Panc1 (cell line): ENCODE data around the gene CANT1. TPM values are rescaled to one million over a fixed set of nuclear protein-coding genes. Genes with fewer than 3 reads are reported as not detected.

ENCODE experiments used
- ATAC-seq: fragments of 200-7000 bp; cut with Tn5 transposase; 2 replicates; pipeline ENCODE4 v1.9.1; 2020; ENCODE audit warnings: mild to moderate bottlenecking, moderate library complexity
- BruUV-seq: library from RNA; stranded (reverse); fragments of 400-500 nt; replicated peaks from 2 replicates; lab custom pipeline; 2021; lab: Mats Ljungman, UMichigan
- CTCF ChIA-PET: fragments of 300-600 bp; sonication (Branson Sonifier 250); formaldehyde crosslinking; loops from one replicate; lab custom pipeline; 2022; ENCODE audit warnings: antibody characterized with exemption; lab: Charles Lee
- POLR2A ChIA-PET: fragments of 300-600 bp; sonication (Branson Sonifier 250); formaldehyde crosslinking; loops from one replicate; lab custom pipeline; 2022; ENCODE audit warnings: antibody characterized with exemption; lab: Charles Lee
- DNase-seq: peaks from one replicate; pipeline ENCODE4 v3.0.0-alpha.2; 2010; ENCODE audit warnings: low read depth, low spot score
- H3K27ac ChIP-seq: 2 replicates; pipeline ENCODE4 v1.5.1; 2011; ENCODE audit warnings: mild to moderate bottlenecking, low read length, inconsistent platforms
- H3K27me3 ChIP-seq: fragments of 200-500 bp; sonication (Bioruptor generic); 2 replicates; pipeline ENCODE4 v1.6.0; 2014; ENCODE audit warnings: low read length, inconsistent platforms; ENCODE audit not compliant: control insufficient read depth, insufficient read depth
- H3K36me3 ChIP-seq: fragments of 200-500 bp; sonication (Bioruptor generic); 2 replicates; pipeline ENCODE4 v1.5.1; 2014; ENCODE audit warnings: inconsistent platforms, mild to moderate bottlenecking, low read length, moderate library complexity; ENCODE audit not compliant: control insufficient read depth, insufficient read depth
- H3K4me1 ChIP-seq: 2 replicates; pipeline ENCODE4 v1.5.1; 2011; ENCODE audit warnings: inconsistent platforms, mild to moderate bottlenecking, low read length, moderate library complexity; ENCODE audit not compliant: control insufficient read depth, insufficient read depth
- H3K4me3 ChIP-seq, 2 experiments: 2 replicates each; pipeline ENCODE4 v1.5.1; 2011 to 2012; ENCODE audit warnings: low read depth in 2 of 2, low read length in 2 of 2, mild to moderate bottlenecking in 2 of 2, inconsistent platforms in 1 of 2, moderate library complexity in 1 of 2
- H3K9me3 ChIP-seq: fragments of 200-500 bp; sonication (Bioruptor generic); 2 replicates; pipeline ENCODE4 v1.5.1; 2014; ENCODE audit warnings: low read depth, mild to moderate bottlenecking, inconsistent platforms, low read length, moderate library complexity; ENCODE audit not compliant: control insufficient read depth, insufficient read depth
- POLR2AphosphoS5 ChIP-seq: IDR thresholded peaks from 2 replicates; pipeline ENCODE4 v1.6.1; 2012; ENCODE audit warnings: mild to moderate bottlenecking, low read depth, low read length, moderate library complexity
- SIN3A ChIP-seq: IDR thresholded peaks from 2 replicates; pipeline ENCODE4 v1.6.1; 2012; ENCODE audit warnings: low read depth, mild to moderate bottlenecking, low read length, moderate library complexity, borderline replicate concordance; ENCODE audit not compliant: insufficient read depth
- TCF7L2 ChIP-seq: IDR thresholded peaks from 2 replicates; pipeline ENCODE4 v1.6.1; 2011; ENCODE audit warnings: mild to moderate bottlenecking, low read depth, low read length, inconsistent platforms
- in situ Hi-C: cut with HindIII; loops from 2 replicates; pipeline ENCODE4 v1.10.0; 2016; ENCODE audit warnings: low sequenced_read_pairs, low pct_unique_long_range_greater_than_20kb
- intact Hi-C: fragments of 100-400 bp; cut with micrococcal nuclease; formaldehyde crosslinking; loops from one replicate; pipeline ENCODE4 v1.10.0; 2022; ENCODE audit not compliant: unreplicated experiment
- total RNA-seq: library from RNA; stranded (reverse); gene quantifications from one replicate; pipeline ENCODE4 v1.2.1, GENCODE V29; 2021; ENCODE audit not compliant: unreplicated experiment
- TF ChIP-seq, protein P1 (sequence below), 2 experiments: IDR thresholded peaks; 2 replicates each; pipeline ENCODE4 v1.6.1; 2011 to 2012; ENCODE audit warnings: low read depth in 2 of 2, control low read depth in 1 of 2, low read length in 1 of 2, mild to moderate bottlenecking in 1 of 2, moderate library complexity in 1 of 2; ENCODE audit not compliant: insufficient read depth in 1 of 2
- TF ChIP-seq, protein P2 (sequence below): fragments of 450-650 bp; IDR thresholded peaks from 2 replicates; pipeline ENCODE4 v1.5.1; 2017; ENCODE audit warnings: mild to moderate bottlenecking

Gene CANT1
- total RNA-seq, 1 experiment from 2014 or later = 160 TPM

DNA sequence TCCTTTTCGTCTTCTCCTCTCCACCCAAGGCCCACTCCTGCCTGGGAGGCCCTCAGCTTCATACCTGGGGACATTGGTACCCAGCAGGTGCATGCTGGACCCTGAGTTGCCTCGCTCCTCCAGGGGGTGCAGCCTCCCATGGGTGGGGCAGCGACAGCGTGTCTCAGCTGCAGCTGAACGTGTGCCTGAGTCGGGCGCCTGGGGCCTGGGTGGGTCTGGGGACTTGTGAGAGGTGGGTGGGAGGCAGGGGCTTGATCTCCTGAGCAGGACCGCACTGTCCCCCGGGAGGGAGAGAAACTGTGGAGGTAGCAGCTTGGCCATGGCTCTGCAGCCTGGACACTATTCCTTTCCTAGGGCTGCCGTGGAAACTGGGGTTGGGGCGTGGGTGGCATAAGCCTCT, 40.3 kb upstream of the CANT1 start:
- no peaks in the 10 kb centered on the region for H3K9me3 ChIP-seq
- no peak overlapping the region for H3K4me3 ChIP-seq
- no peak overlapping the region for H3K27ac ChIP-seq
- DNase-seq (no peak), ATAC-seq (no peak)
- intact Hi-C loops = no loop called here
- ChIA-PET POLR2A (no interaction called here), CTCF (no interaction called here)
- no TSS peak for BruUV-seq
- in situ Hi-C loops = no loop called here
- no peaks in the 10 kb centered on the region; the same call in 1 of the 2 replicates for H3K27me3 ChIP-seq
- no peaks in the 10 kb centered on the region for H3K4me1 ChIP-seq
- TF ChIP-seq, protein P1, sequence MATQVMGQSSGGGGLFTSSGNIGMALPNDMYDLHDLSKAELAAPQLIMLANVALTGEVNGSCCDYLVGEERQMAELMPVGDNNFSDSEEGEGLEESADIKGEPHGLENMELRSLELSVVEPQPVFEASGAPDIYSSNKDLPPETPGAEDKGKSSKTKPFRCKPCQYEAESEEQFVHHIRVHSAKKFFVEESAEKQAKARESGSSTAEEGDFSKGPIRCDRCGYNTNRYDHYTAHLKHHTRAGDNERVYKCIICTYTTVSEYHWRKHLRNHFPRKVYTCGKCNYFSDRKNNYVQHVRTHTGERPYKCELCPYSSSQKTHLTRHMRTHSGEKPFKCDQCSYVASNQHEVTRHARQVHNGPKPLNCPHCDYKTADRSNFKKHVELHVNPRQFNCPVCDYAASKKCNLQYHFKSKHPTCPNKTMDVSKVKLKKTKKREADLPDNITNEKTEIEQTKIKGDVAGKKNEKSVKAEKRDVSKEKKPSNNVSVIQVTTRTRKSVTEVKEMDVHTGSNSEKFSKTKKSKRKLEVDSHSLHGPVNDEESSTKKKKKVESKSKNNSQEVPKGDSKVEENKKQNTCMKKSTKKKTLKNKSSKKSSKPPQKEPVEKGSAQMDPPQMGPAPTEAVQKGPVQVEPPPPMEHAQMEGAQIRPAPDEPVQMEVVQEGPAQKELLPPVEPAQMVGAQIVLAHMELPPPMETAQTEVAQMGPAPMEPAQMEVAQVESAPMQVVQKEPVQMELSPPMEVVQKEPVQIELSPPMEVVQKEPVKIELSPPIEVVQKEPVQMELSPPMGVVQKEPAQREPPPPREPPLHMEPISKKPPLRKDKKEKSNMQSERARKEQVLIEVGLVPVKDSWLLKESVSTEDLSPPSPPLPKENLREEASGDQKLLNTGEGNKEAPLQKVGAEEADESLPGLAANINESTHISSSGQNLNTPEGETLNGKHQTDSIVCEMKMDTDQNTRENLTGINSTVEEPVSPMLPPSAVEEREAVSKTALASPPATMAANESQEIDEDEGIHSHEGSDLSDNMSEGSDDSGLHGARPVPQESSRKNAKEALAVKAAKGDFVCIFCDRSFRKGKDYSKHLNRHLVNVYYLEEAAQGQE (IDR thresholded peaks at IDR 0.05; ENCODE audit: insufficient read depth in 1 of 2, low read depth in 2 of 2, low read length in 1 of 2) = no peak
- TF ChIP-seq, protein P2, sequence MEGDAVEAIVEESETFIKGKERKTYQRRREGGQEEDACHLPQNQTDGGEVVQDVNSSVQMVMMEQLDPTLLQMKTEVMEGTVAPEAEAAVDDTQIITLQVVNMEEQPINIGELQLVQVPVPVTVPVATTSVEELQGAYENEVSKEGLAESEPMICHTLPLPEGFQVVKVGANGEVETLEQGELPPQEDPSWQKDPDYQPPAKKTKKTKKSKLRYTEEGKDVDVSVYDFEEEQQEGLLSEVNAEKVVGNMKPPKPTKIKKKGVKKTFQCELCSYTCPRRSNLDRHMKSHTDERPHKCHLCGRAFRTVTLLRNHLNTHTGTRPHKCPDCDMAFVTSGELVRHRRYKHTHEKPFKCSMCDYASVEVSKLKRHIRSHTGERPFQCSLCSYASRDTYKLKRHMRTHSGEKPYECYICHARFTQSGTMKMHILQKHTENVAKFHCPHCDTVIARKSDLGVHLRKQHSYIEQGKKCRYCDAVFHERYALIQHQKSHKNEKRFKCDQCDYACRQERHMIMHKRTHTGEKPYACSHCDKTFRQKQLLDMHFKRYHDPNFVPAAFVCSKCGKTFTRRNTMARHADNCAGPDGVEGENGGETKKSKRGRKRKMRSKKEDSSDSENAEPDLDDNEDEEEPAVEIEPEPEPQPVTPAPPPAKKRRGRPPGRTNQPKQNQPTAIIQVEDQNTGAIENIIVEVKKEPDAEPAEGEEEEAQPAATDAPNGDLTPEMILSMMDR = no peak
- TF ChIP-seq POLR2AphosphoS5 = no peak
- no peak for TF ChIP-seq SIN3A
- TF ChIP-seq TCF7L2 = no peak
- no peaks in the 10 kb centered on the region for H3K36me3 ChIP-seq

DNA sequence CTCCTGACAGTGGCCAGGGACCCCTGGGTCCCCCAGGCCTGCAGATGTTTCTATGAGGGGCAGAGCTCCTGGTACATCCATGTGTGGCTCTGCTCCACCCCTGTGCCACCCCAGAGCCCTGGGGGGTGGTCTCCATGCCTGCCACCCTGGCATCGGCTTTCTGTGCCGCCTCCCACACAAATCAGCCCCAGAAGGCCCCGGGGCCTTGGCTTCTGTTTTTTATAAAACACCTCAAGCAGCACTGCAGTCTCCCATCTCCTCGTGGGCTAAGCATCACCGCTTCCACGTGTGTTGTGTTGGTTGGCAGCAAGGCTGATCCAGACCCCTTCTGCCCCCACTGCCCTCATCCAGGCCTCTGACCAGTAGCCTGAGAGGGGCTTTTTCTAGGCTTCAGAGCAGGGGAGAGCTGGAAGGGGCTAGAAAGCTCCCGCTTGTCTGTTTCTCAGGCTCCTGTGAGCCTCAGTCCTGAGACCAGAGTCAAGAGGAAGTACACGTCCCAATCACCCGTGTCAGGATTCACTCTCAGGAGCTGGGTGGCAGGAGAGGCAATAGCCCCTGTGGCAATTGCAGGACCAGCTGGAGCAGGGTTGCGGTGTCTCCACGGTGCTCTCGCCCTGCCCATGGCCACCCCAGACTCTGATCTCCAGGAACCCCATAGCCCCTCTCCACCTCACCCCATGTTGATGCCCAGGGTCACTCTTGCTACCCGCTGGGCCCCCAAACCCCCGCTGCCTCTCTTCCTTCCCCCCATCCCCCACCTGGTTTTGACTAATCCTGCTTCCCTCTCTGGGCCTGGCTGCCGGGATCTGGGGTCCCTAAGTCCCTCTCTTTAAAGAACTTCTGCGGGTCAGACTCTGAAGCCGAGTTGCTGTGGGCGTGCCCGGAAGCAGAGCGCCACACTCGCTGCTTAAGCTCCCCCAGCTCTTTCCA, 39.5 kb upstream of the CANT1 start:
- in situ Hi-C loops = no loop called here
- Histone ChIP-seq H3K27me3 (no peaks in the 10 kb centered on the region; the same call in 1 of the 2 replicates), H3K4me3 (no peak overlapping the region), H3K4me1 (no peaks in the 10 kb centered on the region), H3K27ac (no peak overlapping the region), H3K9me3 (no peaks in the 10 kb centered on the region), H3K36me3 (no peaks in the 10 kb centered on the region)
- no TSS peak for BruUV-seq
- ChIA-PET POLR2A (interaction anchor here (0.6 kb wide), 1 partner anchor 24 kb away, joined by 3 read pairs; no protein-coding TSS in a partner anchor), CTCF (interaction anchor here (0.5 to 0.6 kb wide), 2 partner anchors 61 to 695 kb away, joined by 3 read pairs; no protein-coding TSS in a partner anchor)
- no peak for ATAC-seq
- TF ChIP-seq SIN3A = no peak
- no peak for TF ChIP-seq POLR2AphosphoS5
- TF ChIP-seq TCF7L2 = no peak
- TF ChIP-seq, protein P2 = no peak
- TF ChIP-seq, protein P1 (IDR thresholded peaks at IDR 0.05; ENCODE audit: insufficient read depth in 1 of 2, low read depth in 2 of 2, low read length in 1 of 2) = no peak
- DNase-seq = no peak
- intact Hi-C loops = no loop called here
